ENCODE measurements around the gene USP3.
A peak's percentile ranks its signal among the peaks of the same experiment; 100 is the strongest.

Gene USP3

GRCh38 chr15:63601704-63602185, 97.4 kb downstream of the USP3 start:
- TF ChIP-seq, protein P1, sequence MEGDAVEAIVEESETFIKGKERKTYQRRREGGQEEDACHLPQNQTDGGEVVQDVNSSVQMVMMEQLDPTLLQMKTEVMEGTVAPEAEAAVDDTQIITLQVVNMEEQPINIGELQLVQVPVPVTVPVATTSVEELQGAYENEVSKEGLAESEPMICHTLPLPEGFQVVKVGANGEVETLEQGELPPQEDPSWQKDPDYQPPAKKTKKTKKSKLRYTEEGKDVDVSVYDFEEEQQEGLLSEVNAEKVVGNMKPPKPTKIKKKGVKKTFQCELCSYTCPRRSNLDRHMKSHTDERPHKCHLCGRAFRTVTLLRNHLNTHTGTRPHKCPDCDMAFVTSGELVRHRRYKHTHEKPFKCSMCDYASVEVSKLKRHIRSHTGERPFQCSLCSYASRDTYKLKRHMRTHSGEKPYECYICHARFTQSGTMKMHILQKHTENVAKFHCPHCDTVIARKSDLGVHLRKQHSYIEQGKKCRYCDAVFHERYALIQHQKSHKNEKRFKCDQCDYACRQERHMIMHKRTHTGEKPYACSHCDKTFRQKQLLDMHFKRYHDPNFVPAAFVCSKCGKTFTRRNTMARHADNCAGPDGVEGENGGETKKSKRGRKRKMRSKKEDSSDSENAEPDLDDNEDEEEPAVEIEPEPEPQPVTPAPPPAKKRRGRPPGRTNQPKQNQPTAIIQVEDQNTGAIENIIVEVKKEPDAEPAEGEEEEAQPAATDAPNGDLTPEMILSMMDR (IDR thresholded peaks at IDR 0.05; ENCODE audit: borderline replicate concordance, control extremely low read depth, extremely low read depth, insufficient read depth, missing control alignments): no peak
- peak; percentile 48 for DNase-seq (ENCODE audit: low spot score)
- in situ Hi-C loops (cut with MboI; ENCODE audit: low sequenced_read_pairs, unreplicated experiment): loop anchor here (5.0 to 25.0 kb wide), 3 partner anchors 134 to 314 kb away; partner anchors contain the start of gene APH1B

- in situ Hi-C loops (cut with MboI; ENCODE audit: low sequenced_read_pairs, unreplicated experiment): loop anchor here (5.0 to 25.0 kb wide), 3 partner anchors 135 to 315 kb away; partner anchors contain the start of gene APH1B
- no peak for DNase-seq (ENCODE audit: low spot score)
- TF ChIP-seq, protein P1 (IDR thresholded peaks at IDR 0.05; ENCODE audit: borderline replicate concordance, control extremely low read depth, extremely low read depth, insufficient read depth, missing control alignments): no peak
Observed at GRCh38 chr15:63602595-63602994, 98.2 kb downstream of the USP3 start.

- TF ChIP-seq, protein P1 (IDR thresholded peaks at IDR 0.05; ENCODE audit: borderline replicate concordance, control extremely low read depth, extremely low read depth, insufficient read depth, missing control alignments): no peak
- no peak for DNase-seq (ENCODE audit: low spot score)
- in situ Hi-C loops (cut with MboI; ENCODE audit: low sequenced_read_pairs, unreplicated experiment): loop anchor here (5.0 to 25.0 kb wide), 3 partner anchors 136 to 316 kb away; partner anchors contain the start of gene APH1B
Observed at GRCh38 chr15:63603516-63603915, 99.1 kb downstream of the USP3 start.

DNA sequence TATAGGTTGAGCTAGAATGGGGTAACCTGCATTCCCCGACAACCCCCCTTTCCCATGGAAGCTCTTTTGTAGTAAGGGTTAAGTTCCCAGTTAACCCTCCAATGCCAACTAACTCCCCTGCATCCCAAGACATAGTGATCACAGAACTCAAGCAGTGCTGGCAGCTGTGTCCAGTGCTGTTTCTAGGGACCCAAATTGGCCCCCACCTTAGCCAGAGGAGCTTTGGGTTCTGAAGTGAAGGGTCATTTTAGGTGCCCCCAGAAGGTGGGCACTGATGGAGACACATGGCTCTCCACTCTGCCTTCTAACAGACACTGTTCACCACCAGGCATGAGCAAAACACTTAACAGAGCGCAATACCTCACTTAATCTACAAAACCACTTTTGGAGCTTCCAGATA, 99.9 kb downstream of the USP3 start:
- TF ChIP-seq, protein P1 (IDR thresholded peaks at IDR 0.05; ENCODE audit: borderline replicate concordance, control extremely low read depth, extremely low read depth, insufficient read depth, missing control alignments): no peak
- DNase-seq (ENCODE audit: low spot score): no peak
- in situ Hi-C loops (cut with MboI; ENCODE audit: low sequenced_read_pairs, unreplicated experiment): loop anchor here (5.0 to 25.0 kb wide), 3 partner anchors 137 to 317 kb away; partner anchors contain the start of gene APH1B

GRCh38 chr15:63605036-63605435, 100.6 kb downstream of the USP3 start:
- in situ Hi-C loops (cut with MboI; ENCODE audit: low sequenced_read_pairs, unreplicated experiment): loop anchor here (25.0 kb wide), 2 partner anchors 282 to 318 kb away; partner anchors contain the start of gene APH1B

DNA sequence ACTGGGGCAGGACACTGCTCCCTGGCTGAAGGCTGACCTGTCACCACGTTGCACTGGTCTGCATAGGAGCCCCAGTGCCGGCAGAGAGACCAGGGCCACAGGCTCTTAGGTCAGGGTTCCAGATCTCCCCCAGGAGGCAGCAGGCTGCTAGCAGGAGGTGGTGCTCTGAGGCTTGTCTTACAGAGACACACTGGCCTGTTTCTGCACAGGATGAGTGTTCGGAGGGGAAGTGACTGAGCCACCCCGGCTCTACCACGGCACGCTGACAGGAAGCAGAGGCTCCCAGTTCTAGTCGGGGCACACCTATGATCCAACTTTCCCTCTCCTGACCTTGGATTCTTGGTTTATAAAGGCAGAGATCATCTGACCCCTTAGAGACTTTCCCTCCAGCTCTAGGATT, 101.4 kb downstream of the USP3 start:
- DNase-seq (ENCODE audit: low spot score): peak; percentile 55
- in situ Hi-C loops (cut with MboI; ENCODE audit: low sequenced_read_pairs, unreplicated experiment): loop anchor here (25.0 kb wide), 2 partner anchors 281 to 319 kb away; partner anchors contain the start of gene APH1B
- TF ChIP-seq, protein P1 (IDR thresholded peaks at IDR 0.05; ENCODE audit: borderline replicate concordance, control extremely low read depth, extremely low read depth, insufficient read depth, missing control alignments): no peak

More at GRCh38 chr15:63605036-63605435, 100.6 kb downstream of the USP3 start:
- TF ChIP-seq, protein P1 (IDR thresholded peaks at IDR 0.05; ENCODE audit: borderline replicate concordance, control extremely low read depth, extremely low read depth, insufficient read depth, missing control alignments): no peak
- no peak for DNase-seq (ENCODE audit: low spot score)

Measured in GM13976 (cell line).